CD4-positive, alpha-beta T cell treated with Interleukin-17A for 4 hours (primary cell): ENCODE results near the gene RIOX2.

Source experiments
- DNase-seq: peaks from one replicate; pipeline ENCODE4 v3.0.0-alpha.2; 2020; ENCODE audit warnings: mixed read lengths

The RIOX2 gene

DNA sequence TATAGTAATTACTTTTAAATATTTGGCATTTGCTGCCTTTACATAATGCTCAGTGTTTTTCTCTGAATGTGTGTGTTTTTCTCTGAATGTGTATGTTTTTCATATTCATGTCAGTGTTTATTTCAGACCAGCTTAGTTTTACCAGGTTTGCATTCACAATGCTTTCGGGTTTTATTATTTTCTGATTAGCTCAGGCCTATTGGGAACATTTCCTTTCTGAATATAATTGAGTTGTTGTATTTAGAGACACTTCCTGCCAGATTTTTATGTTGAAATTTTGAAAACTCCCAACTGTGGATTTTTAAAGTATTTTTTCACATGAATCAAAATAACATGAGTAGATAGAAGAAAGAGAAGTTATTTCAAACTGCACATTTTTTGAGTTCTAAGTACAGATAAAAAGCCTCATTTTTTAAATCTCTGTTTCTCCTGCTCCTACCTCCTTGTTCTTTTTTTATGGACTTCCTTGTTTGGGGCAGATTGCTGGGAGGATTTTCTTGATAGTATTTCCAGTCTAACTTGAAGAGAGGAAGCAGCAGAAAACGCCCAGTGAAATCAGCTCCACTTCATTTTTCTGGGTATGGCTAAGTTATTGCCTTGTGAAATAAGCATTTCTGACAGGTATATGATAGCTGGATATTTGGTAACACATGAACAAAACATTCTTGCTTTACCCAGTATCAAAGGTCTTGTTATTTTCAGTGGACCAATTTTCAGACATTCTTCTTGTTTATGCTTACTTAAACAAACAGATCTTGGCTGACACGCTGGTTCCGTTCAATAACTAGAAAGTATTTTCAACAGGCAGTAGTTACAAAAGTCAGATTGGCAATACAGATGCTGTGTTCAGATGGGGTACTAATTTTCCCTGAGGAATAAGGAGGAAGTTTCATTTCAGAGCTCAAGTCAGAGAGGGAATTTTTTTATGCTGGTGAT lies 70.7 kb downstream of the RIOX2 start:
- no peak for DNase-seq

DNA sequence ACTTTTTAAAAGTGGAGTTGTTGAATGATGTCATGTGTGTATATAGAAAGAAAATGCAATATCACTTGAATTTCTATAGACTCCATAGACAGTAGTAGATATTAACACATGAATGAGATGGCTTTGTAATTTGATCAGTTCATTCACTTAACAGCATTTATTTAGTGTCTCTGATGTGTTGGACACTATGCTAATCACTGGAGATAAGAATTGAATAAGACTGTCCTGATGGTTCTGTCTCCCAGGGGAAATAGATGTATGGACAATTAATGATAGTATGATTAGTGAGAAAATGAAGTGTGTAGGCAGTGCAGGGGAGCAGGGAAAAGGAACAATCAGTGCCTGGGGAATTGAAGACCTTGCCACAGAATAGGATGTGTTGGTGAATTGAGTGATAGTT lies 72.9 kb downstream of the RIOX2 start:
- DNase-seq = no peak

DNA sequence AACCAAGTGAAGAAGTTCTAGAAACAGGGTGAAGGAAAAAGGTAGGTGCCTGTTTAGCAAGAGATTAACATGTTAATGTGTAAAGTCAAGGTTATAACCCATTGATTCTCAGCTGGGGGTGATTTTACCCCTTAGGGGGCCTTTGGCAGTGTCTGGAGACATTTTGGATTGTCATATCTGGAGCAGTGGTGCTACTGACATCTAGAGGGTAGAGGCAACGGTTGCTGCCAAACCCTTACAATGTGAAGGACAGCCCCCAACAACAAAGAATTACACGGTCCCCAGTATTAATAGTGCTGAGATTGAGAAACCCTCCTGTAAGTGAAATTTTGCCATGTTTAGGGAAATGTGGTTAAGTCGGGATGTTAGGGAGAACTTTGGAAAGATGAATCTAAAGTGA lies 75.7 kb downstream of the RIOX2 start:
- no peak for DNase-seq

DNA sequence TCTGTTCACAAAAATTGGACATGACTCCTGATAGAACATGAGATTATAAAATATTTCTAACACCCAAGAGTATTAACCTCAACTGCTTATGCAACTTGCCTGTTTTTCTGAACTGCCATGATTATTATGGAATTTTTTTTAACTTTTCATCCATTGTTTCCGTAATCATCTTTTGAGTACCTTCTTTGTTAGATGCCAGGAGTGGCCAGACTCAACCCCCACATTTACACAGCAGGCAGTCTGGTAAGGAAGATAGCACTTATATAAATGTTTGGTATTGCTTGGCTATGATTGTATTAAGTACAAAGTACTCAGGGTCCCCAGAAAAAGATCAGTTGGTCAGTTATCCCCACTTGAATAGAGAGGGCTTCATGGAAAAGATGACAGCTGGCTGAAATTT lies 76.1 kb downstream of the RIOX2 start:
- no peak for DNase-seq

DNA sequence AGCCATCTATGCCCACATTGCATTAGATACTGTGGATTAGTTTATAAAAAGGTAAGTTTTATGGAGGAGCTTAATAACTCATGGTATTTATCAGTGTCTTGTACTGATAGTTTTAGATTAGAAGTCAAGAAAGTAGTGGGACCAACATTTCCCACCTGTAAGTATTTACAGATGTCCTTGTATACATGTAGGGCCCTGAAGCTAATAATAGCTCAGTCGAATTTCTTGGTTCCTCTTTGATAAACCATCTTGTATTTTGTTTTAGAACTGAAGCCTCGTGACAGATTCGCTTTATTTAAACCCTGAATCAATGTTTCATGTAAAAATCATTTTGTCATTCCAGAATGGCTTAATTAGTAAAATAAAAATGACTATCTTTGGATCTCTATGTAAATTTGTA lies 77.0 kb downstream of the RIOX2 start:
- DNase-seq = no peak

DNA sequence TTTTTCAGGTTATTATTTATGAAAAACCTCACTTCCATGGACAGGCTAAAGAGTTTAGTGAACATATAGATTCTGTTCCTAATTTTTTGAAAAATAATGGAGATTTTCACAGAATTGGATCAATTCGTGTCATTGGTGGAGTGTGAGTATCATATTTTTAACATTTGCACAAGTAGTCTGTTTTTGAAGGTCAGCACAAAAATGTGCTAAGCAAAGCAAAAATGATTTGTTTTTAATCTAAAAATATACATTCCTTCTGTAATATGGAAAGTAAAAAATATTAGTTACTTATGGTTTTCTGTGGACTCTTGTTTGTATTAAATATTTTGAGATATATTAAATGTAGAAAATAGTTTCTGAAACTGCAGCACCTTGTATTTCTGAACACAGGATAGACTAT lies 79.4 kb downstream of the RIOX2 start:
- DNase-seq = no peak
